HEK293 (cell line): Measurements from ENCODE around the gene GPX4.

ENCODE experiments used
- BCL11B ChIP-seq: fragments of 450-650 bp; formaldehyde crosslinking; IDR thresholded peaks from 2 replicates; pipeline ENCODE4 v1.5.1; 2016; ENCODE audit warnings: low read depth, missing biosample characterization, missing genetic modification characterization
- CTCF ChIP-seq: fragments of 450-650 bp; formaldehyde crosslinking; IDR thresholded peaks from 2 replicates; pipeline ENCODE4 v1.5.1; 2016; ENCODE audit warnings: missing biosample characterization, missing genetic modification characterization
- EGR2 ChIP-seq: fragments of 450-650 bp; formaldehyde crosslinking; IDR thresholded peaks from 2 replicates; pipeline ENCODE4 v1.5.1; 2016; ENCODE audit warnings: low read depth, missing biosample characterization, missing genetic modification characterization
- ELK4 ChIP-seq: IDR thresholded peaks from 2 replicates; pipeline ENCODE4 v1.6.1; 2011; ENCODE audit warnings: mild to moderate bottlenecking, low read depth, low read length, borderline replicate concordance
- FEZF1 ChIP-seq: fragments of 450-650 bp; formaldehyde crosslinking; IDR thresholded peaks from 2 replicates; pipeline ENCODE4 v1.5.1; 2016; ENCODE audit warnings: missing biosample characterization, missing genetic modification characterization
- GLI2 ChIP-seq: fragments of 450-650 bp; formaldehyde crosslinking; IDR thresholded peaks from 2 replicates; pipeline ENCODE4; 2017; ENCODE audit warnings: missing biosample characterization, missing genetic modification characterization, low read depth, borderline replicate concordance
- IKZF3 ChIP-seq: fragments of 450-650 bp; IDR thresholded peaks from 2 replicates; pipeline ENCODE4 v1.5.0; 2018; ENCODE audit warnings: missing biosample characterization, mild to moderate bottlenecking, missing genetic modification characterization, moderate library complexity
- KLF1 ChIP-seq: fragments of 450-650 bp; formaldehyde crosslinking; IDR thresholded peaks from 2 replicates; pipeline ENCODE4 v1.5.1; 2016; ENCODE audit warnings: missing biosample characterization, missing genetic modification characterization
- KLF8 ChIP-seq: fragments of 450-650 bp; formaldehyde crosslinking; IDR thresholded peaks from 2 replicates; pipeline ENCODE4 v1.5.1; 2016; ENCODE audit warnings: missing biosample characterization, missing genetic modification characterization
- PRDM10 ChIP-seq: fragments of 450-650 bp; formaldehyde crosslinking; IDR thresholded peaks from 2 replicates; pipeline ENCODE4 v1.5.1; 2016; ENCODE audit warnings: missing biosample characterization, missing genetic modification characterization
- ZBTB10 ChIP-seq: fragments of 450-650 bp; formaldehyde crosslinking; IDR thresholded peaks from 2 replicates; pipeline ENCODE4 v1.5.1; 2016; ENCODE audit warnings: missing biosample characterization, missing genetic modification characterization
- ZBTB7A ChIP-seq: fragments of 450-650 bp; formaldehyde crosslinking; IDR thresholded peaks from 2 replicates; pipeline ENCODE4 v1.5.1; 2016; ENCODE audit warnings: low read depth, missing biosample characterization, missing genetic modification characterization
- ZBTB8A ChIP-seq: fragments of 450-650 bp; formaldehyde crosslinking; IDR thresholded peaks from 2 replicates; pipeline ENCODE4 v1.5.1; 2016; ENCODE audit warnings: missing biosample characterization, missing genetic modification characterization
- ZFHX2 ChIP-seq: fragments of 450-650 bp; formaldehyde crosslinking; conservative IDR thresholded peaks from 2 replicates; pipeline ENCODE4 v1.5.1; 2016; ENCODE audit warnings: missing biosample characterization, missing genetic modification characterization
- ZFP3 ChIP-seq: fragments of 450-650 bp; formaldehyde crosslinking; IDR thresholded peaks from 2 replicates; pipeline ENCODE4 v1.5.1; 2016; ENCODE audit warnings: low read depth, missing biosample characterization, missing genetic modification characterization
- ZNF114 ChIP-seq: fragments of 450-650 bp; formaldehyde crosslinking; IDR thresholded peaks from 2 replicates; pipeline ENCODE4 v1.5.0; 2017; ENCODE audit warnings: missing biosample characterization, missing genetic modification characterization
- ZNF146 ChIP-seq: fragments of 450-650 bp; formaldehyde crosslinking; IDR thresholded peaks from 2 replicates; pipeline ENCODE4 v1.5.1; 2016; ENCODE audit warnings: missing biosample characterization, missing genetic modification characterization
- ZNF16 ChIP-seq: fragments of 450-650 bp; formaldehyde crosslinking; IDR thresholded peaks from 2 replicates; pipeline ENCODE4 v1.5.1; 2016; ENCODE audit warnings: low read depth, missing biosample characterization, missing genetic modification characterization
- ZNF169 ChIP-seq: fragments of 450-650 bp; formaldehyde crosslinking; IDR thresholded peaks from 2 replicates; pipeline ENCODE4 v1.5.1; 2016; ENCODE audit warnings: missing biosample characterization, missing genetic modification characterization
- ZNF184 ChIP-seq: fragments of 450-650 bp; IDR thresholded peaks from 2 replicates; pipeline ENCODE4 v1.5.1; 2018; ENCODE audit warnings: missing biosample characterization, mild to moderate bottlenecking, missing genetic modification characterization
- ZNF2 ChIP-seq: fragments of 450-650 bp; formaldehyde crosslinking; IDR thresholded peaks from 2 replicates; pipeline ENCODE4 v1.5.1; 2016; ENCODE audit warnings: missing biosample characterization, missing genetic modification characterization
- ZNF221 ChIP-seq: fragments of 450-650 bp; formaldehyde crosslinking; IDR thresholded peaks from 2 replicates; pipeline ENCODE4 v1.5.1; 2017; ENCODE audit warnings: missing biosample characterization, missing genetic modification characterization, borderline replicate concordance
- ZNF292 ChIP-seq: fragments of 450-650 bp; formaldehyde crosslinking; IDR thresholded peaks from 2 replicates; pipeline ENCODE4 v1.5.1; 2016; ENCODE audit warnings: low read depth, missing biosample characterization, missing genetic modification characterization, borderline replicate concordance
- ZNF354C ChIP-seq: fragments of 450-650 bp; formaldehyde crosslinking; IDR thresholded peaks from 2 replicates; pipeline ENCODE4 v1.5.1; 2016; ENCODE audit warnings: missing biosample characterization, missing genetic modification characterization, low read depth, borderline replicate concordance
- ZNF394 ChIP-seq: fragments of 450-650 bp; formaldehyde crosslinking; IDR thresholded peaks from 2 replicates; pipeline ENCODE4 v1.5.1; 2016; ENCODE audit warnings: missing biosample characterization, missing genetic modification characterization, mild to moderate bottlenecking, moderate library complexity, borderline replicate concordance
- ZNF549 ChIP-seq: fragments of 450-650 bp; IDR thresholded peaks from 2 replicates; pipeline ENCODE4 v1.5.1; 2018; ENCODE audit warnings: missing biosample characterization, missing genetic modification characterization, mild to moderate bottlenecking, inconsistent platforms, moderate library complexity
- ZNF654 ChIP-seq: fragments of 450-650 bp; formaldehyde crosslinking; IDR thresholded peaks from 2 replicates; pipeline ENCODE4 v1.5.1; 2016; ENCODE audit warnings: low read depth, missing biosample characterization, missing genetic modification characterization
- ZNF658 ChIP-seq: fragments of 450-650 bp; formaldehyde crosslinking; IDR thresholded peaks from 2 replicates; pipeline ENCODE4; 2016; ENCODE audit warnings: missing biosample characterization, missing genetic modification characterization
- ZNF677 ChIP-seq: fragments of 450-650 bp; IDR thresholded peaks from 2 replicates; pipeline ENCODE4 v1.5.0; 2018; ENCODE audit warnings: missing biosample characterization, mild to moderate bottlenecking, missing genetic modification characterization, moderate library complexity
- ZNF837 ChIP-seq: fragments of 450-650 bp; formaldehyde crosslinking; IDR thresholded peaks from 2 replicates; pipeline ENCODE4 v1.5.1; 2016; ENCODE audit warnings: missing biosample characterization, missing genetic modification characterization

GPX4 gene

GRCh38 chr19:1154731-1155351, 51.0 kb downstream of the GPX4 start (continued):
- TF ChIP-seq CTCF (tag by site-specific recombination), result no peak
- no peak for TF ChIP-seq ZNF549 (tag by site-specific recombination)
- no peak for TF ChIP-seq ZFP3 (tag by site-specific recombination)
- no peak for TF ChIP-seq ZNF2 (tag by site-specific recombination)
- TF ChIP-seq ZNF677 (tag by site-specific recombination), result no peak
- no peak for TF ChIP-seq ZNF292 (tag by site-specific recombination)
- TF ChIP-seq BCL11B, result no peak
- TF ChIP-seq PRDM10, result 0 out of 2 replicates have a peak, but pooled peaks have one; percentile 14
- no peak for TF ChIP-seq ELK4
- no peak for TF ChIP-seq ZBTB10
- TF ChIP-seq FEZF1 (tag by site-specific recombination), result no peak
- peak; percentile 88 for TF ChIP-seq ZBTB8A (tag by site-specific recombination)
- no peak for TF ChIP-seq ZNF658
- no peak for TF ChIP-seq ZNF394
- no peak for TF ChIP-seq ZNF146
- TF ChIP-seq ZNF169 (tag by site-specific recombination), result no peak
- TF ChIP-seq ZFHX2 (tag by site-specific recombination), result peak; percentile 64
- peak; percentile 66 for TF ChIP-seq EGR2 (tag by site-specific recombination)
- TF ChIP-seq ZNF16, result no peak
- no peak for TF ChIP-seq ZNF354C (tag by site-specific recombination)
- no peak for TF ChIP-seq ZNF221
- no peak for TF ChIP-seq IKZF3 (tag by site-specific recombination)
- no peak for TF ChIP-seq ZNF184 (tag by site-specific recombination)
- no peak for TF ChIP-seq ZNF114
- no peak for TF ChIP-seq ZNF837 (tag by site-specific recombination)
- no peak for TF ChIP-seq ZNF654
- TF ChIP-seq KLF1 (tag by site-specific recombination), result peak; percentile 85
- TF ChIP-seq KLF8 (tag by site-specific recombination), result peak; percentile 61; the same call in 1 of the 2 replicates
- TF ChIP-seq ZBTB7A (tag by site-specific recombination), result no peak
- TF ChIP-seq GLI2 (tag by site-specific recombination), result no peak
